GM18499 (cell line): ENCODE measurements around the gene LYST.
"Not testable (repeated sequence)": the region's sequence is repeated elsewhere in the genome, so short reads cannot be mapped to it uniquely, and the experiment has no call there.

Experiments
- ATAC-seq: cut with Tn5 transposase; IDR thresholded peaks from one replicate; pipeline ENCODE4 v1.9.1; 2021; ENCODE audit warnings: moderate number of reproducible peaks; ENCODE audit not compliant: insufficient read depth, unreplicated experiment

LYST gene

DNA sequence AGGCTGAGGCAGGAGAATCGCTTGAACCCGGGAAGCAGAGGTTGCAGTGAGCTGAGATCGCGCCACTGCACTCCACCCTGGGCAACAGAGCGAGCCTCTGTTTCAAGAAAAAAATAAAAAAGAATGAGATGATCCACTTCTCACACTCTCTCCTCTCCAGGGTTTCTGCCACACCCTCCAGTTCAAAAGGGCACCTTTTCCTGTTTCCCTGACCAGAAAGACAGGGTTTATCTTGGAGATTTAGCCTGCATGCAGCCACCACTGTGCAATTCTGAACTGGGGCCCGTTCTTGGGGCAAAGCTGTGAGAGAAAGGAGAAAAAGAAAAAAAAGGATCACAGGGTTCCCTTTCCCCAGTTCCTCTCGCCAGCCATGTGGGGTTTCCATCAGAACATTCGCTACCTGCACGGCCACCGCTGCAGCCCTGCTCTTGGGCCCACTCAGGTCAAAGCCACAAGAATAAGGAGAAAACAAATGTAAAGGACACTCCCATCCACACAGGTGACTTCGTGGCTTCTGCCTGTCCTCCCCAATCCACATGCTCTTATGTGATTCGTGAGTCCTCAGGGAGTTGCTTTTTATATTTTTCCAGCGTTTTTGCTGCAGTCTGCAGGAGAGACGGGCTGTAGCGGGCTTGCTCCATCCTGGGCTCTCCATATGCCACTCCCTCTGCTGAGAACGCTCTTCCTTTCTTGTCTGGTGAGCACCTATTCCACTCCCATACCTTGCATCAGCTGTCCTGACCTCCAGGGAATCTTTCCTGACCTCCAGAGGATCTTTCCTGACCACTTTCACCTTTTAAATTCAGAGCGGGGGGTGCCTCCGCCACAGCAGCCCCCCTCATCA is 243.5 kb downstream of the LYST start:
- no peak for ATAC-seq

DNA sequence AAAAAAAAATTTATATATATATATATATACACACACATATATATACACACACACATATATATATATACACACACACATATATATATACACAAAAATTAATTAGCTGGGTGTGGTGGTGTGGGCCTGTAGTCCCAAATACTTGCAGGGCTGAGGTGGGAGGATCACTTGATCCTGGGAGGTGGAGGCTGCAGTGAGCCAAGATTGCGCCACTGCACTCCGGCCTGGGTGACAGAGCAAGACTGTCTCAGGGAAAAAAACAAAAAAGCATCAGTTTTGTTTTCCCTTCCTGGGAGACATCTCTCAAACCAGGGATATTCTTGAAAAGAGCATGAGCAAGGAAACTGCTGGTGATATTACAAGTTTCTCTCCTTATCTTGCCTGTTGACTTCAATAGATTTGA is 247.6 kb downstream of the LYST start:
- ATAC-seq = not testable (repeated sequence)

DNA sequence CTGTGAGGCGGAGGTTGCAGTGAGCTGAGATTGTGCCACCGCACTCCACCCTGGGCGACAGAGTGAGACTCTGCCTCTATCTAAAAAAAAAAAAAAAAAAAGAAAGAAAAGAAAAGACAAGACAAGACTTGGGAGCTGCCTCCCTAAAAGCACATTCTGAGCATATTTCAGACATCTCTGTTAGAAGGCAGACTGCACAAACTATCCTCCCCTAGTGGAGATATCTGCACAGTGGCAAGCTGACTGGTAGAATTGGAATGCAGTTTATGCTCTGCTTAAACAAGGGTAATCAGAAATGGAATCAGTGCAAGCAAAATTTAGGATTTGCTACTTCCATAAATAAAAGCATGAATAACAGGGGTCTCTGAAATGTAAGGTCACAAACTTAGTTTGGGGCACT is 248.9 kb downstream of the LYST start:
- no peak for ATAC-seq

DNA sequence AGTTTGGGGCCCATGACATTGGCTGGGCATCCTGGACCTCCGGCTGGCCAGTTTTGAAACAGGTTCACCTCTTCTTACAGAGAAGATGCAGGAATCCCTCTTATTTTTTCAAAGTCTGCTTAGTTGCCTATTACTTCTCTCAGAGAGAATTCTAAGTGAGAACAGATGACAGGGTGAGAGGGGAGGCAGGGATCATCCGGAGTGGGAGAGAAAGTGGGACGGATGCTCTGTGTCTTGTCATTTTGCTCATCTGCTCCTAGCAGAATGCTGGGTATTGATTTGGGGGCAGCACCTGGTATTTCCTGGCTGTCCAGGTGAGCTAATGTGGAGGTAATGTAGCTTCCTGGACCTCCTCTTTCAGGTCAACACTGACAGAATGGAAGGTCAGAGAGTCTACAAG is 249.6 kb downstream of the LYST start:
- no peak for ATAC-seq

DNA sequence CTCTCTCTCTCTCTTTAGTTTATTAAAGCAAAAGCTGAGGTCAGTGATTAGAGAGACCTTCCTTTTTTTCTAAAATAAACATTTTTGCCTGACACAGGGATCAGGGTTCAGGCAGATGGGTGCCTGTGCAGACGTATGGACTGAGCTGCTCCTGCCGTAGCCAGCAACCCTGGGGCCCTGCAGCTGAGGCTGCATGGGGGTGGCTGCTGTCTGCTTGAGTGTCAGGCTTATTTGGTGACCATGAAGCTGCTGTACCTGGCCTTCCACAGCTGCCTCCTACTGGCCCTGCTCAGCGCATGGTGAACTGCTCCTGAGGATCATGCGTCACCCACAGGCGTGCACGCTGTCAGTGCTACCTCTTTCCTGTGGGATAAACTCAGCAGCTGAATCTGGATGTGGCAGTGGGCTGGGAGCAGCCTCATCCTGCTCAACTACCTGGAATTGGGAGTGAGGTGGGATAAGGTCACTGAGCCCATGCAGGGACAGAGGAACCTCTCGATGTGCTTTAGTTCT is 252.2 kb downstream of the LYST start:
- ATAC-seq = no peak

DNA sequence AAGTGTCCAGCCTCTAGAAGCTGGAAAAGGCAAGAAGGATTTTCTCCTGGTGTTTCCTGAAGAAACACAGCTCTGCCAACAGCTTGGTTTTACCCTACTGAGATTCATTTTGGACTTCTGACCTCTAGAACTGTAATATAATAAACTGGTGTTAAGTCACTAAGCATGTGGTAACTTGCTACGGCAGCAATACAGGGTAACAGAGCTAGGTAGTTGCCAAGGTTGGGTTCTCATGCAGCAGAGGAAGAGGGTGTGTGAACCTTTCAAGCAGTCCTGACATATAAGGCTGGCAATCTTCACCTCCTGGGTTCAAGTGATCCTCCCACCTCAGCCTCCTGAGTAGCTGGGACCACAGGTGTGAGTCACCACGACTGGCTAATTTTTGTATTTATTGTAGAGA is 253.1 kb downstream of the LYST start:
- ATAC-seq = no peak

DNA sequence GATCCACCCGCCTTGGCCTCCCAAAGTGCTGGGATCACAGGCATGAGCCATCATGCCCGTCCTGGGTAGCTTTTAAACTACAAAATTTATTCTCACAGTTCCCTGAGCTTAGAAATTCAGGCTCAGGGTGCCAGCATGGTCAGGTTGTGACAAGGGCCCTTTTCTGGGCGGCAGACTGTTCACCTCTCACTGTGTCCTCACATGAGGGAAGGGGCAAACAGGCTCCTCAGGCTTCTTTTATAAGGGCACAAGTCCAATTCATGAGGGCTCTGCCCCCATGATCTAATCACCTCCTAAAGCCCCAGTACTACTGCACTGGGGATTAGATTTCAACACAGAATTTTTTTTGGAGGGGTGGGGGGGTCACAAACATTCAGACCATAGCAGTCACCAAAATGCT is 253.9 kb downstream of the LYST start:
- no peak for ATAC-seq
